Right lobe of liver (tissue), 6 donors: ENCODE measurements around the gene CENPH. TPM values are rescaled to one million over a fixed set of nuclear protein-coding genes. Genes with fewer than 3 reads are reported as not detected.

ENCODE experiments used
- ATAC-seq, 4 donors: fragments of 200-7000 bp; cut with Tn5 transposase; one replicate each; pipeline ENCODE4 v1.9.1; 2020; ENCODE audit warnings: mild to moderate bottlenecking in 4 of 4, moderate library complexity in 4 of 4
- DNase-seq, 3 donors: peaks; one replicate each; pipeline ENCODE4 v3.0.0-alpha.2; 2020
- H3K27ac ChIP-seq, 3 donors: fragments of 200-600 bp; one replicate each; pipeline ENCODE4 v1.8.0; 2022
- H3K27me3 ChIP-seq, 2 donors: fragments of 200-600 bp; one replicate each; pipeline ENCODE4 v1.8.0; 2022
- H3K36me3 ChIP-seq, 4 donors: fragments of 200-600 bp; sonication (generic) in 1 of 4; one replicate each; pipeline versions ENCODE4 v1.5.1 to v1.8.0; 2017 to 2022; ENCODE audit warnings: control low read depth in 1 of 4
- H3K4me1 ChIP-seq, 4 donors: fragments of 200-600 bp; sonication (generic) in 1 of 4; one replicate each; pipeline versions ENCODE4 v1.5.1 to v1.8.0; 2017 to 2022; ENCODE audit warnings: control low read depth in 1 of 4
- H3K4me3 ChIP-seq, 3 donors: fragments of 200-600 bp; one replicate each; pipeline ENCODE4 v1.8.0; 2022
- H3K9me3 ChIP-seq, 4 donors: fragments of 200-600 bp; sonication (generic) in 1 of 4; one replicate each; pipeline versions ENCODE4 v1.5.1 to v1.8.0; 2017 to 2022; ENCODE audit warnings: control low read depth in 1 of 4
- POLR2A ChIP-seq: fragments of 450-650 bp; IDR thresholded peaks from one replicate; pipeline ENCODE4 v1.6.1; 2017; ENCODE audit warnings: antibody characterized with exemption, mild to moderate bottlenecking
- WGBS: methylation state at CpG from one replicate; pipeline ENCODE4 v1.1.6; 2018; ENCODE audit warnings: low coverage, low lambda C conversion rate; ENCODE audit not compliant: insufficient coverage; ENCODE audit errors: missing lambda C conversion rate; 5-methylcytosine and 5-hydroxymethylcytosine counted together
- intact Hi-C, 2 donors: fragments of 100-400 bp; cut with DNase I; formaldehyde crosslinking; loops; one replicate each; pipeline versions ENCODE4 v1.11.2 to v1.14.1; 2022
- total RNA-seq, 6 experiments: library from RNA; depleted of rRNA in 2 of 6; stranded (reverse); fragments of >200 nt in 2 of 6; fragmentation: NEBNext Ultra II Directional in 3 of 6; extraction: Animal tissue kit (Norgen Biotek cat#: 25700) in 3 of 6; gene quantifications; one replicate each; pipeline versions ENCODE4 v1.1.0 to v1.2.4, GENCODE V29; 2016 to 2023
- TF ChIP-seq, protein P1 (sequence below), 4 donors: fragments of 200-600 bp in 3 of 4; fragments of 450-650 bp in 1 of 4; IDR thresholded peaks; one replicate each; pipeline versions ENCODE4 v1.5.1 to v1.8.0; 2016 to 2022; ENCODE audit warnings: antibody characterized with exemption in 4 of 4, mild to moderate bottlenecking in 2 of 4
- donor health status: DM: no; HTN: yes; CAD: no.
- donor health status: DM: no; HTN: no; CAD: no.
- donor health status: DM: no; HTN: no; CAD: no.
- donor health status: DM: no; HTN: yes; CAD: no.
- donor health status: DM: no; HTN: yes; CAD: no.

The CENPH gene
- total RNA-seq, 6 experiments from 2014 or later = 0.95 to 3.8 (median 1.1) TPM

DNA sequence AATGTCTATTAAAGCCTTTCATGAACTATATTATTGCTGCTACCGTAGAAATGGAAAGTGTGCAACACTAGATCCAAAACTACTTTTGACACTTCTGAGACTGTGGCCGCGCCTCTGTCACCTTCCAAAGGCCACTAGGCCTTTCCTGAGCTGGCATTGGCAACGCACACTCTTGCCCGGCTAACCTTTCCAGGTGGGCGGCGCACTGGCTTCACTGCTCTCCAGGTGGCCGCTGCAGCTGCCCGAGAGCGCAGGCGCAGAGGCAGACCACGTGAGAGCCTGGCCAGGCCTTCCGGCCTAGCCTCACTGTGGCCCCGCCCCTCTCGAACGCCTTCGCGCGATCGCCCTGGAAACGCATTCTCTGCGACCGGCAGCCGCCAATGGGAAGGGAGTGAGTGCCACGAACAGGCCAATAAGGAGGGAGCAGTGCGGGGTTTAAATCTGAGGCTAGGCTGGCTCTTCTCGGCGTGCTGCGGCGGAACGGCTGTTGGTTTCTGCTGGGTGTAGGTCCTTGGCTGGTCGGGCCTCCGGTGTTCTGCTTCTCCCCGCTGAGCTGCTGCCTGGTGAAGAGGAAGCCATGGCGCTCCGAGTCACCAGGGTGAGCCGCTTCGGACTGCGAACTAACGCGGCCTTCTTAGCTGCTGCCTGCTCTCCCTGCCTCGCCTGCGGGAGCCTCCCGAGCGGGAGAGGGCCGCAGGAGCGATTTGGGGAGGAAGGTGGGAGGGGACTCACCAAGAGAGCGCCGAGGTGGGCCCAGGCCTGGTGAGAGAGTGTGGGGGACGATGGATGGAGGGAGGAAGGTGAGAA is 22.5 kb upstream of the CENPH start, which contains the start of gene CCNB1:
Gene CCNB1 (plus strand): TSS at position 465 of the 807 bp plus-strand sequence. CDS start 113 bp downstream, at position 578.
- intact Hi-C loops = no loop called here
- DNase-seq = peak; percentile 99 to 100 (median 100)
- no peak for TF ChIP-seq POLR2A
- TF ChIP-seq, protein P1, sequence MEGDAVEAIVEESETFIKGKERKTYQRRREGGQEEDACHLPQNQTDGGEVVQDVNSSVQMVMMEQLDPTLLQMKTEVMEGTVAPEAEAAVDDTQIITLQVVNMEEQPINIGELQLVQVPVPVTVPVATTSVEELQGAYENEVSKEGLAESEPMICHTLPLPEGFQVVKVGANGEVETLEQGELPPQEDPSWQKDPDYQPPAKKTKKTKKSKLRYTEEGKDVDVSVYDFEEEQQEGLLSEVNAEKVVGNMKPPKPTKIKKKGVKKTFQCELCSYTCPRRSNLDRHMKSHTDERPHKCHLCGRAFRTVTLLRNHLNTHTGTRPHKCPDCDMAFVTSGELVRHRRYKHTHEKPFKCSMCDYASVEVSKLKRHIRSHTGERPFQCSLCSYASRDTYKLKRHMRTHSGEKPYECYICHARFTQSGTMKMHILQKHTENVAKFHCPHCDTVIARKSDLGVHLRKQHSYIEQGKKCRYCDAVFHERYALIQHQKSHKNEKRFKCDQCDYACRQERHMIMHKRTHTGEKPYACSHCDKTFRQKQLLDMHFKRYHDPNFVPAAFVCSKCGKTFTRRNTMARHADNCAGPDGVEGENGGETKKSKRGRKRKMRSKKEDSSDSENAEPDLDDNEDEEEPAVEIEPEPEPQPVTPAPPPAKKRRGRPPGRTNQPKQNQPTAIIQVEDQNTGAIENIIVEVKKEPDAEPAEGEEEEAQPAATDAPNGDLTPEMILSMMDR (IDR thresholded peaks at IDR 0.05) = peak in 3 of 4 donors; percentile 21 to 29 (median 26)
- WGBS = 3% methylated on average over 16 of the region's 50 CpGs
- peaks cover 0 to 13% (median 2%) of the 10 kb centered on the region in 4 donors for H3K4me1 ChIP-seq
- no peaks in the 10 kb centered on the region for H3K27me3 ChIP-seq
- H3K9me3 ChIP-seq = no peaks in the 10 kb centered on the region
- H3K36me3 ChIP-seq = no peaks in the 10 kb centered on the region
- H3K27ac ChIP-seq = peak within 1 kb of the TSS in 1 of 3 donors; percentile 45
- peak; percentile 100 for ATAC-seq
- H3K4me3 ChIP-seq = peak within 1 kb of the TSS; percentile 56 to 73 (median 71)

DNA sequence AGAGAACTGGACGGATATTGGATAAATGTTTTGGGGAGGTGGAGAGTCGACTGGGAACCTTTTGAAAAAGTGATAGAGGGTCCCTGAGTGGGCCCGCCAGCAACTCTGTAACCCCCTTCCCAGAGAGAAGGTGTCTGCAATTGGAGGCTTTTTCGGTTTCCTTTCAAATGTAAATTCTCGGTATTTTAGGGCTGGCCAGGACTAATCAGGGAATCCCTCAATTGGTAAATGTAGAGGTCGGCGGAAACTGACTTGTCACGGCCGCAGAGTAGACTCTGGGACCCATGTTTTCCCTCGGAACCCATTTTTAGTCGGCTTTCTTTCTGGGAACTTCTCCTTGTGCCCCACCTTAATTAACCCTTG is 21.9 kb upstream of the CENPH start:
- intact Hi-C loops = no loop called here
- H3K27me3 ChIP-seq = no peaks in the 10 kb centered on the region
- WGBS = 2% methylated on average over 11 of the region's 11 CpGs
- DNase-seq (no peak), ATAC-seq (no peak)
- no peak for TF ChIP-seq POLR2A
- TF ChIP-seq, protein P1 (IDR thresholded peaks at IDR 0.05) = no peak
- H3K36me3 ChIP-seq = no peaks in the 10 kb centered on the region
- H3K4me1 ChIP-seq = peaks cover 0 to 13% (median 2%) of the 10 kb centered on the region in 4 donors
- H3K27ac ChIP-seq = no peak overlapping the region
- H3K9me3 ChIP-seq = no peaks in the 10 kb centered on the region
- H3K4me3 ChIP-seq = peak overlapping the region; percentile 56 to 73 (median 71)

DNA sequence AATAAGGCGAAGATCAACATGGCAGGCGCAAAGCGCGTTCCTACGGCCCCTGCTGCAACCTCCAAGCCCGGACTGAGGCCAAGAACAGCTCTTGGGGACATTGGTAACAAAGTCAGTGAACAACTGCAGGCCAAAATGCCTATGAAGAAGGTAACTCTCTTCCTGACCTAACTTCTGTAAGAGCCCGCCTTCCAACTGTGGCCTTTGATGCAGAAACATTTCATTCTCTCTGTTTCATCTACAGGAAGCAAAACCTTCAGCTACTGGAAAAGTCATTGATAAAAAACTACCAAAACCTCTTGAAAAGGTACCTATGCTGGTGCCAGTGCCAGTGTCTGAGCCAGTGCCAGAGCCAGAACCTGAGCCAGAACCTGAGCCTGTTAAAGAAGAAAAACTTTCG is 21.5 kb upstream of the CENPH start:
- H3K27me3 ChIP-seq = no peaks in the 10 kb centered on the region
- intact Hi-C loops = no loop called here
- WGBS = 50% methylated on average over 8 of the region's 8 CpGs
- DNase-seq (no peak), ATAC-seq (no peak)
- H3K4me3 ChIP-seq = peak overlapping the region in 1 of 3 donors; percentile 71
- no peaks in the 10 kb centered on the region for H3K36me3 ChIP-seq
- no peak overlapping the region for H3K27ac ChIP-seq
- H3K4me1 ChIP-seq = peaks cover 0 to 13% (median 2%) of the 10 kb centered on the region in 4 donors
- H3K9me3 ChIP-seq = no peaks in the 10 kb centered on the region
- no peak for TF ChIP-seq POLR2A
- TF ChIP-seq, protein P1 (IDR thresholded peaks at IDR 0.05) = no peak

DNA sequence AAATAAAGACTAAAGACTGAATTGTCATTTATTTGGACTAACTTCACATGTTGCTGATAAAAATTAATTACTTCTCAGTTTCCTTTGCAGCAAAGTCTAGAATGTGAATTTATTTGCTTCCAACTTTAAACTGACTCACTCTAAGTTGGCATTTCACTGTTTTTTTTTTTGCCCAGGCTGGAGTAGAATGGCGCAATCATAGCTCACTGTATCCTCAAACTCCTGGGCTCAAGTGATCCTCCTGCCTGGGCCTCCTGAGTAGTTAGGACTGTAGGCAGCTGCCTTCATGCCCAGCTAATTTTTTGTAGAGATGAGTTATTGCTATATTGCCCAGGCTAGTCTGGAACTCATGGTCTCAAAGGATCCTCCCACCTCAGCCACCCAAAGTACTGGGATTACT is 18.9 kb upstream of the CENPH start:
- peaks cover 0 to 13% (median 2%) of the 10 kb centered on the region in 4 donors for H3K4me1 ChIP-seq
- no peaks in the 10 kb centered on the region for H3K27me3 ChIP-seq
- intact Hi-C loops = no loop called here
- no peak overlapping the region for H3K27ac ChIP-seq
- DNase-seq = no peak
- TF ChIP-seq, protein P1 (IDR thresholded peaks at IDR 0.05) = no peak
- no peak for TF ChIP-seq POLR2A
- H3K36me3 ChIP-seq = no peaks in the 10 kb centered on the region
- H3K9me3 ChIP-seq = no peaks in the 10 kb centered on the region
- 100% methylated on average over 1 of the region's 1 CpG for WGBS
- no peak overlapping the region for H3K4me3 ChIP-seq
- ATAC-seq = no peak
